Omental fat pad (tissue), 4 donors: ENCODE data around the gene CRY1. TPM values are rescaled to one million over a fixed set of nuclear protein-coding genes. Genes with fewer than 3 reads are reported as not detected.

Experiments
- ATAC-seq: fragments of 150-250 bp; one replicate; pipeline ENCODE4 v1.9.1; 2016; ENCODE audit warnings: mild to moderate bottlenecking, moderate library complexity; ENCODE audit not compliant: low FRiP score
- DNase-seq: peaks from one replicate; pipeline ENCODE4 v3.0.0-alpha.2; 2019; ENCODE audit warnings: low spot score
- total RNA-seq, 4 donors: library from RNA; depleted of rRNA; stranded (reverse); fragments of >200 nt; gene quantifications; one replicate each; pipeline ENCODE4 v1.1.0, GENCODE V29; 2016
- TF ChIP-seq, protein P1 (sequence below), 3 donors: fragments of 450-650 bp; IDR thresholded peaks; one replicate each; pipeline ENCODE4 v1.5.1; 2016 to 2017; ENCODE audit warnings: antibody characterized with exemption in 3 of 3, mild to moderate bottlenecking in 3 of 3, moderate library complexity in 2 of 3

CRY1 gene
- total RNA-seq, 4 donors from 2014 or later = 20.7 to 97.0 (median 52.9) TPM

- ATAC-seq (no peak), DNase-seq (no peak)
- TF ChIP-seq, protein P1, sequence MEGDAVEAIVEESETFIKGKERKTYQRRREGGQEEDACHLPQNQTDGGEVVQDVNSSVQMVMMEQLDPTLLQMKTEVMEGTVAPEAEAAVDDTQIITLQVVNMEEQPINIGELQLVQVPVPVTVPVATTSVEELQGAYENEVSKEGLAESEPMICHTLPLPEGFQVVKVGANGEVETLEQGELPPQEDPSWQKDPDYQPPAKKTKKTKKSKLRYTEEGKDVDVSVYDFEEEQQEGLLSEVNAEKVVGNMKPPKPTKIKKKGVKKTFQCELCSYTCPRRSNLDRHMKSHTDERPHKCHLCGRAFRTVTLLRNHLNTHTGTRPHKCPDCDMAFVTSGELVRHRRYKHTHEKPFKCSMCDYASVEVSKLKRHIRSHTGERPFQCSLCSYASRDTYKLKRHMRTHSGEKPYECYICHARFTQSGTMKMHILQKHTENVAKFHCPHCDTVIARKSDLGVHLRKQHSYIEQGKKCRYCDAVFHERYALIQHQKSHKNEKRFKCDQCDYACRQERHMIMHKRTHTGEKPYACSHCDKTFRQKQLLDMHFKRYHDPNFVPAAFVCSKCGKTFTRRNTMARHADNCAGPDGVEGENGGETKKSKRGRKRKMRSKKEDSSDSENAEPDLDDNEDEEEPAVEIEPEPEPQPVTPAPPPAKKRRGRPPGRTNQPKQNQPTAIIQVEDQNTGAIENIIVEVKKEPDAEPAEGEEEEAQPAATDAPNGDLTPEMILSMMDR (IDR thresholded peaks at IDR 0.05) = no peak
Observed at GRCh38 chr12:106941481-106942156, 151.7 kb downstream of the CRY1 start.

Other genes starting within 250 kb of the CRY1 start
- 10 to 100 TPM; 26.4 to 43.7 (median 35.9) TPM for gene TMEM263, start 137.6 kb downstream of the CRY1 start, total RNA-seq
- 10 to 100 TPM in 2 of 4 donors, 1 to 10 TPM in 2; 9.7 to 17.5 (median 11.9) TPM for gene MTERF2, start 106.4 kb downstream of the CRY1 start, total RNA-seq